Common myeloid progenitor, CD34-positive (primary cell): ENCODE measurements around the gene CEBPB.

Experiments used
- CTCF ChIA-PET: fragments of 350-600 bp; sonication (Branson Sonifier 250); formaldehyde crosslinking; loops from one replicate; lab custom pipeline; 2021; ENCODE audit warnings: antibody characterized with exemption; lab: Charles Lee
- POLR2A ChIA-PET: fragments of 350-600 bp; sonication (Branson Sonifier 250); formaldehyde crosslinking; loops from one replicate; lab custom pipeline; 2021; ENCODE audit warnings: antibody characterized with exemption; lab: Charles Lee
- DNase-seq, 3 donors: peaks; one replicate each; pipeline versions ENCODE4 v3.0.0 to v3.0.0-alpha.2; 2013
- H3K27ac ChIP-seq, 2 experiments: 1 replicate in 1 of 2; 2 replicates in 1 of 2; pipeline ENCODE4 v1.7.0; 2013; ENCODE audit warnings: inconsistent platforms in 2 of 2, low read length in 2 of 2, mild to moderate bottlenecking in 2 of 2, low read depth in 1 of 2, moderate library complexity in 1 of 2; ENCODE audit not compliant: severe bottlenecking in 2 of 2, insufficient read depth in 1 of 2, poor library complexity in 1 of 2
- H3K27me3 ChIP-seq, 5 experiments: replicated peaks in 2 of 5; 1 replicate in 3 of 5; 2 replicates in 2 of 5; pipeline versions ENCODE4 v1.6.1 to v1.7.0; 2013; ENCODE audit warnings: low read length in 4 of 5, mild to moderate bottlenecking in 2 of 5, moderate library complexity in 2 of 5, inconsistent platforms in 1 of 5; ENCODE audit not compliant: insufficient read depth in 5 of 5, control insufficient read depth in 4 of 5
- H3K36me3 ChIP-seq, 4 experiments: 1 replicate in 2 of 4; 2 replicates in 2 of 4; pipeline versions ENCODE4 v1.6.1 to v1.7.0; 2013; ENCODE audit warnings: low read length in 3 of 4, control low read depth in 1 of 4, mild to moderate bottlenecking in 1 of 4; ENCODE audit not compliant: control insufficient read depth in 4 of 4, insufficient read depth in 4 of 4
- H3K4me1 ChIP-seq, 4 experiments: 1 replicate in 3 of 4; 2 replicates in 1 of 4; pipeline versions ENCODE4 v1.6.1 to v1.7.1; 2013; ENCODE audit warnings: low read length in 3 of 4, mild to moderate bottlenecking in 3 of 4, control low read depth in 1 of 4, inconsistent platforms in 1 of 4, moderate library complexity in 1 of 4; ENCODE audit not compliant: control insufficient read depth in 4 of 4, insufficient read depth in 4 of 4; ENCODE audit errors: control extremely low read depth in 1 of 4
- H3K4me3 ChIP-seq, 7 experiments: 1 replicate in 4 of 7; 2 replicates in 3 of 7; pipeline versions ENCODE4 v1.5.1 to v1.7.0; 2013; ENCODE audit warnings: mild to moderate bottlenecking in 7 of 7, low read length in 6 of 7, moderate library complexity in 6 of 7, inconsistent platforms in 2 of 7, low read depth in 2 of 7, control low read depth in 1 of 7; ENCODE audit not compliant: insufficient read depth in 4 of 7, control insufficient read depth in 1 of 7; ENCODE audit errors: extremely low read depth in 1 of 7
- H3K9me3 ChIP-seq, 5 experiments: 1 replicate in 4 of 5; 2 replicates in 1 of 5; pipeline versions ENCODE4 v1.6.1 to v1.7.1; 2013; ENCODE audit warnings: low read length in 4 of 5, mild to moderate bottlenecking in 2 of 5, inconsistent platforms in 1 of 5, low read depth in 1 of 5, moderate library complexity in 1 of 5; ENCODE audit not compliant: control insufficient read depth in 4 of 5, insufficient read depth in 2 of 5; ENCODE audit errors: control extremely low read depth in 1 of 5
- WGBS: methylation state at CpG from one replicate; pipeline ENCODE4 v1.1.5; 2013; ENCODE audit not compliant: insufficient coverage; 5-methylcytosine and 5-hydroxymethylcytosine counted together

CEBPB gene

DNA sequence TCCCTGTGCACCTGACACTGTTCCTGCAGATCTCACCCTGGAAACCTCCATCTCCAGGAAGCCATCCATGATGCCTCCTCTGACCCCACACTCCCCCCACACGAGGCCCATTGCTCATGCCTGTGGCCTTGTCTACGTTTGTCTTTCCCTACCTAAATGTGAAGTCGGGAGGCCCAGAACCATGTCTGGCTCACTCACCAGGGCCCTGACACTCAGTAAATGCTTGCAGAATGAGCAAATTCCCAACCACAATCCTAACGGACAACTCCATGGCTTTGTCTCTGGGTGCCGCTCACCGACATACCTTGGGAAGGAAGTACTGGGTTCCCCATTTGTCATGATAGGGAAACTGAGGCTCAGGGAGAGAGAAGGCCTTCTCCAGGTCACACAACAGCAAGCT is 44.4 kb upstream of the CEBPB start:
- Histone ChIP-seq H3K4me3 (peak overlapping the region in 3 of 7 experiments; percentile 9 to 31 (median 20)), H3K27ac (peak overlapping the region; percentile 71 to 82), H3K36me3 (peaks cover 9 to 56% (median 31%) of the 10 kb centered on the region in 4 experiments), H3K4me1 (peaks cover 3 to 28% (median 25%) of the 10 kb centered on the region in 4 experiments), H3K27me3 (no peaks in the 10 kb centered on the region), H3K9me3 (no peaks in the 10 kb centered on the region)
- CTCF ChIA-PET: interaction anchor here (1.0 to 6.6 kb wide), 3 partner anchors 12 to 33 kb away, joined by 3 to 41 read pairs (median 9); no protein-coding TSS in a partner anchor
- POLR2A ChIA-PET: no interaction called here
- WGBS: 86% methylated on average over 3 of the region's 6 CpGs
- no peak for DNase-seq

DNA sequence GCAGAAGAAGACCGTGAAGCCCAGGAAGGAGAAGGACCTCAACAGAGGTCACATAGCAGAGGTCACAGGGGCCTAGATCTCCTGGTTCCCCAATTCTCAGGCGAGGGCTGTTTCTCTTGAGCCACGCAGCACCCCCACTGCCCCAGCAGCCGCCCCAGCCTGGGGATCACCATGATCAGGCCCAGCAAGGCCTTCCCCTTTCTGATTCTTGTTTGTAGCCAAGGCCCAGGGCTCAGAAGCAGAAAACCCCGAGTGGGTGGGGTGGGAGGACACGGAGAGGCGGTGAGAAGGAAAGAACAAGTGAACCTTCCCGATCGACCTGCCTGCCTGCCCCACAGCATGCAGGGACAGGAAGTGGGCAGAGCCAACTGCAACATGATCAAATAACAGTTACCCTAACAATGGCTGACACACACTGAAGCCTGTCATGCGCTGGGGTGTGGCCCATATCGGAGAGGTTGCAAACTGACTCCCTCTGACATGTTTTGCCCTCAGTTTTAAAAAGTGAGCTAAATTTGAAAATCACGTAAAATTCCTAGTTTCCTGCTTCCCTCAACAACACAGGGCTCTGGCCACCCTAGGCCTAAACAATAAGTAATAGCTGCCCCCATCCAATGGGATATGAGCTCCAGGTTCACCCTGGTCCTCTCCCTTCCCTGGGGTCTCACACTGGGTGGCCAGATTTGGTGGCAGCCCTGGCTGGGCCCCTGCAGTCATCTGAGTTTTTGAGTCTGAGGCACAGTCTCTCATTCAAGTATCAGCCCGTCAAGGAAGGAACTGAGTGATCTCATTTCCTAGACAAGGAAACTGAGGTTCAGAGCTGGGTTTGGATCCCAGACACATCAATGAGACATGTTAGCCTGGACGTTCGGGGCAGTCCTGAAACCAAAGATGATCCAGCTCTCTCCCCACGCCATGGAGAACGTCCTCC is 43.6 kb upstream of the CEBPB start:
- Histone ChIP-seq H3K9me3 (no peaks in the 10 kb centered on the region), H3K36me3 (peaks cover 5 to 49% (median 28%) of the 10 kb centered on the region in 4 experiments), H3K27ac (peak overlapping the region; percentile 71 to 82), H3K4me1 (peaks cover 3 to 32% (median 29%) of the 10 kb centered on the region in 4 experiments), H3K4me3 (peak overlapping the region in 3 of 7 experiments; percentile 19 to 33 (median 20)), H3K27me3 (no peaks in the 10 kb centered on the region)
- WGBS: 22% methylated on average over 14 of the region's 17 CpGs
- CTCF ChIA-PET: interaction anchor here (1.0 to 6.6 kb wide), 11 partner anchors 8 to 167 kb away, joined by 3 to 41 read pairs (median 6); no protein-coding TSS in a partner anchor
- POLR2A ChIA-PET: no interaction called here
- peak; percentile 73 to 93 (median 86) for DNase-seq

DNA sequence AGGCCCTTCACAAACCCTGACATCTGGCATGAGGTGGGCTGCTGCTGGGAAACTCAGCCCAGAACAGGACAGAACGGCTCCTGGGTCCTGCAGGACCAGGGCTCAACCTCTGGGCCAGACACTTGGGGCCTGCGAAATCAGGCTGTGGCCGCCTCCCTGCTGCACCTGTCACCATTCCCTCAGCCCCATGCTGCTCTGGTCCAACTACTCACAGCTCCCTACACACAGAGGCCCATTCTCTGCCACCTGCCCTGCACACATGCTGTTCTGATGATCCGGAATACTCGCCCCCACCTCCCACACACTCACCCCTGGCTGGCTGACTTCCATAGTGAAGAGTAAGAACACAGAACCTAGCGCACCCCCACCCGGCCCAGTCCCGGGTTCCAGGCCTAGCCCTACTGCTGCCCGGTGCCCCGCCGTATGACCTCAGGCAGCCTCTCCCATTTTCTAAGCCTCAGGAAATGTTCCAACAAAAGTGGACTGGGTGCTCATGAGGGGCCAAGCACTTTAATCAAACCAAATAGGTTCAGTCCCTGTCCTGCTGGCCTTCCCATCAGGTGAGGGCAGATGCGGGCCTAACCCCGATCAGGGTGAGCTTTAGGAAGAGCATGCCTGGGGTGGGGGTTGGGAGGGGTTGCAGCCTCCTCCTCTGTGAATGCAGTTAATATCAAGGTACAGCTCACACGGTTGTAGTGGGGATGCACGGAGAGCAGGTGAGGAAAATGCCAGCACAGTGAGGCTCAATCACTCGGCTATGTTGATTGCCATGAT is 41.0 kb upstream of the CEBPB start:
- no peaks in the 10 kb centered on the region for H3K9me3 ChIP-seq
- H3K27me3 ChIP-seq: no peaks in the 10 kb centered on the region
- H3K36me3 ChIP-seq: peaks cover 0 to 36% (median 17%) of the 10 kb centered on the region in 4 experiments
- ChIA-PET POLR2A (no interaction called here), CTCF (interaction anchor here (1.1 to 6.6 kb wide), 4 partner anchors 17 to 34 kb away, joined by 3 to 41 read pairs (median 6); no protein-coding TSS in a partner anchor)
- H3K4me3 ChIP-seq: no peak overlapping the region
- H3K27ac ChIP-seq: peak overlapping the region in 1 of 2 experiments; percentile 14
- H3K4me1 ChIP-seq: peaks cover 6 to 54% (median 48%) of the 10 kb centered on the region in 4 experiments
- DNase-seq: no peak
- 97% methylated on average over 14 of the region's 16 CpGs for WGBS

DNA sequence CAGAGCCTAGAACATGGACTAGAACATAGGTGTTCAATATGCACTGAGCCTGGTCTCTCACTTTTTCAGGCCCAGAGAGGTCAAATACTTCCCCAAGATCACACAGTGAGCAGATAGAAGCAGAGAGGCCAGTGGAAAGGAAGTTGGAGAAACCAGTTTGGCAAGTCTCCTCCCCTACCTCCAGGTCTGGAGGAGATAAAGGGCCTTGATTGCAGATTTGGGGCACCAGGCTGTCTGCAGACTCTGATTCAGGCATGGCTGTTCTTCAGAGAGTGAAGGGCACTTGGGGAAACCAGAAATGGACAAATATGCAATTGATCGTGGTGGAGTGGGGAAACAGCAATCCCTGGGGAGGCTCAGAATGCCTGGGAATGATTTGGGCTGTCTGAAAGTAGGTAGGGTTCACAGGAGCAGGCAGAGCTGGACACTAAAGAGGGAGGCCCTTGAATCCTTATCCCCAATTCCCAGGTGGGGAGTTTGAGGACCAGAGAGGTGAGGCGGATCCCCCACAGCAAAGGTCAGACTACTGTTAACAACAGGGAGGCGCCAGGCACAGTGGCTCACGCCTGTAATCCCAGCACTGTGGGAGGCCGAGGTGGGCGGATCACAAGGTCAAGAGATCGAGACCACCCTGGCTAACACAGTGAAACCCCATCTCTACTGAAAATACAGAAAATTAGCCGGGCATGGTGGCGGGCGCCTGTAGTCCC is 39.4 kb upstream of the CEBPB start:
- H3K9me3 ChIP-seq: no peaks in the 10 kb centered on the region
- H3K4me1 ChIP-seq: peaks cover 6 to 44% (median 41%) of the 10 kb centered on the region in 4 experiments
- no peaks in the 10 kb centered on the region for H3K27me3 ChIP-seq
- DNase-seq: no peak
- CTCF ChIA-PET: interaction anchor here (1.5 to 6.6 kb wide), 5 partner anchors 15 to 29 kb away, joined by 3 to 41 read pairs (median 20); no protein-coding TSS in a partner anchor
- H3K27ac ChIP-seq: no peak overlapping the region
- POLR2A ChIA-PET: no interaction called here
- no peak overlapping the region for H3K4me3 ChIP-seq
- peaks cover 0 to 30% (median 17%) of the 10 kb centered on the region in 4 experiments for H3K36me3 ChIP-seq
- WGBS: 97% methylated on average over 5 of the region's 10 CpGs

DNA sequence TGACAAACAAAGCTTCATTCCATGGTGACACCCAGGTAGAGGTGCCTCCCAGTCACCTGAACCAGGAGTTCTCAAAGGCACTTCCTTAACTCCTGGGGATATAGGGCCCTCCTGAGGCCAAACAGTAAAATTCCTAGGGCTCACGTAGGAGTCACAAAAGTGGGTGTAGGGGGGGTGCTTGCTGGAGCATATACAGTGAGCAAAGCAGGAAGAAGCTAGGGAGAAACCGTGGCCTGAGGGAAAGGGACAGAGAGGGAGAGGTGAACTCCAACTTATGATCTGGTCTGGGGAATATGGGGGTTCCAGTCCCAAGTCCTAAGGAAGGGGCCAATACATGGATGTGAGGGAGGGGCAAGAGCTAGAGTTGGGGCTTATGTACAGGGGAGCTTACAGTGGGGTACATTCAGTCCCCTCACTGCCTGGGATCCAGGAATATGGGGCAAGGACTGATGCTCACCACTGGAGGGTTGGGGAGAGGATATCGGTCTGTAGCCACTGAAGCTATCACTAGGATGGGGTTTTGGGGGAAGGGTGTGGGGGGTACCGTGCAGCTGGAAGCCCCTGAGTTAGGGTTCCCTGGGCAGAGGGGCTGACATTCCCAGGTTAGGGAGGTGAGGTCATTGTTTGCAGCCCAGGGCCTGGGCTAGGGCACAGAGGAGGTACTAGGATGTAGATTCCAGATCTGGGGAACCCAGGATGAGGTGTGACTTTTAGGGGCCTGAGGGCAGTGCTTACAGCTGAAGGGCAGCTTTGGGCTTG is 38.1 kb upstream of the CEBPB start:
- POLR2A ChIA-PET: interaction anchor here (0.9 to 1.3 kb wide), 4 partner anchors 13 to 37 kb away, joined by 3 to 4 read pairs (median 4); no protein-coding TSS in a partner anchor
- Histone ChIP-seq H3K36me3 (peaks cover 0 to 26% (median 17%) of the 10 kb centered on the region in 4 experiments), H3K9me3 (no peaks in the 10 kb centered on the region), H3K27ac (peak overlapping the region; percentile 46 to 86), H3K4me1 (peaks cover 3 to 31% (median 27%) of the 10 kb centered on the region in 4 experiments), H3K4me3 (peak overlapping the region; percentile 67 to 94 (median 81)), H3K27me3 (no peaks in the 10 kb centered on the region)
- WGBS: 42% methylated on average over 4 of the region's 4 CpGs
- CTCF ChIA-PET: interaction anchor here (0.7 to 4.0 kb wide), 14 partner anchors 8 to 83 kb away, joined by 3 to 30 read pairs (median 4); no protein-coding TSS in a partner anchor
- no peak for DNase-seq
